HFF-Myc (cell line): ENCODE results near the gene SPSB1.

Source experiments
- DNase-seq: peaks from one replicate; pipeline ENCODE4 v3.0.0-alpha.2; 2011; ENCODE audit warnings: low read depth; ENCODE audit errors: extremely low read depth
- H3K4me3 ChIP-seq: replicated peaks from 2 replicates; pipeline ENCODE4 v1.5.1; 2011; ENCODE audit warnings: low read depth, mild to moderate bottlenecking, control low read depth, low read length
- TF ChIP-seq, protein P1 (sequence below): IDR thresholded peaks from 2 replicates; pipeline ENCODE4 v1.5.1; 2012; ENCODE audit warnings: mild to moderate bottlenecking, low read depth, low read length, control low read depth; ENCODE audit errors: missing control alignments

Gene SPSB1

DNA sequence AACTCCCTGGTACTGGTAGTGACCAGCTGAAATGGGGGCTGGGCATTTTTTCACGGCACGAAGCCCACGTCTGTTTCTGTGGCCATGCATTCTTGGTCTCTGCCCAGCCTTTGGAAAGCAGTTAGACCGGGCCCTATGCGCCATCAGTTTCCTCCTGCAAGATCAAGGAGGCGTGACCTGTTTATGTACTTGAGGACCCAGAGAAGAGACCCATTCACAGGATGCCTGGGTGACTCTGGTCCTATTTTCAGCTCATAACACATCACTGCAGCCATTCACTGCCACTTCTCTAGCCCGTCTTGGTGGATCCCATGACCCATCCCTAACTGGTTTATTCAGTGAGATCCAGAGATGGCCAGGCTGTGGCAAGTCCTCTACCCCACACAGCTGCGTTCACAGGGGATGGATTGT is 70.4 kb downstream of the SPSB1 start:
- H3K4me3 ChIP-seq: no peak overlapping the region
- no peak for DNase-seq
- TF ChIP-seq, protein P1, sequence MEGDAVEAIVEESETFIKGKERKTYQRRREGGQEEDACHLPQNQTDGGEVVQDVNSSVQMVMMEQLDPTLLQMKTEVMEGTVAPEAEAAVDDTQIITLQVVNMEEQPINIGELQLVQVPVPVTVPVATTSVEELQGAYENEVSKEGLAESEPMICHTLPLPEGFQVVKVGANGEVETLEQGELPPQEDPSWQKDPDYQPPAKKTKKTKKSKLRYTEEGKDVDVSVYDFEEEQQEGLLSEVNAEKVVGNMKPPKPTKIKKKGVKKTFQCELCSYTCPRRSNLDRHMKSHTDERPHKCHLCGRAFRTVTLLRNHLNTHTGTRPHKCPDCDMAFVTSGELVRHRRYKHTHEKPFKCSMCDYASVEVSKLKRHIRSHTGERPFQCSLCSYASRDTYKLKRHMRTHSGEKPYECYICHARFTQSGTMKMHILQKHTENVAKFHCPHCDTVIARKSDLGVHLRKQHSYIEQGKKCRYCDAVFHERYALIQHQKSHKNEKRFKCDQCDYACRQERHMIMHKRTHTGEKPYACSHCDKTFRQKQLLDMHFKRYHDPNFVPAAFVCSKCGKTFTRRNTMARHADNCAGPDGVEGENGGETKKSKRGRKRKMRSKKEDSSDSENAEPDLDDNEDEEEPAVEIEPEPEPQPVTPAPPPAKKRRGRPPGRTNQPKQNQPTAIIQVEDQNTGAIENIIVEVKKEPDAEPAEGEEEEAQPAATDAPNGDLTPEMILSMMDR: no peak

GRCh38 chr1:9366298-9366697 is 73.6 kb downstream of the SPSB1 start:
- no peak overlapping the region for H3K4me3 ChIP-seq
- TF ChIP-seq, protein P1: no peak
- DNase-seq: no peak

DNA sequence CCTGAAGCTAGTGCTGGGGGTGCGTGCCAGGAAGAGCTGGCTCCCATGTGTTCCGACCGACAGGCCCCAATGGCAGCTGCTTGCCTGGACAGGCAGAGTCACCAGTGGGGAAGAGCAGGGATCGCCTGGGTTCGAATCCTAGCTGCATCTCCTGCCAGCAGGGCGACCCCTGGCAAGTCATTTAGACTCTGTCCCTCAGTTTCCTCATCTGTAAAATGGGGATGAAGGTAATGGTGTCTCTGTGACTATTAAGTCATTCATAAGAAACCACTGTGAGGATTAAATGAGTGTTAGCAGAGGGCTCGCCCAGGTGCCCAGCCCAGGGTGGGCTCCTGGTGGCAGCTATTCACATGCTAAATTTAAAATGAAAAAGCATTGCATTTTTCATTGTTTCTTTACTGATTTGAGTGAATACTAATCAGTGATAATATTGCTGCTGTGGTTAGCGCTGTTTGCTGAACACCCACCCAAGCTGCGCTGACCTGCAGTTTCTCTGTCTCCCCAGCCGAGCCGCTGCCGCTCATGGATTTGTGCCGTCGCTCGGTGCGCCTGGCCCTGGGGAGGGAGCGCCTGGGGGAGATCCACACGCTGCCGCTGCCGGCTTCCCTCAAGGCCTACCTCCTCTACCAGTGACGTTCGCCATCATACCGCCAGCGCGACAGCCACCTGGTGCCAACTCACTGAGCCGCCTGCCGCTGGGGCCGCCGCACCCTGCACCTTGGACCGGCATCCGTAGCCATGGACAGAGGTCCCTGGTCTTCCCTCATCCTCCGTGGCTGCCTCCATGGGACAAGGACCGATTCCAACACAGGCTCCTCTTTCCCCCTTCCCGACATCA is 74.5 kb downstream of the SPSB1 start:
- DNase-seq: no peak
- TF ChIP-seq, protein P1: no peak
- no peak overlapping the region for H3K4me3 ChIP-seq

GRCh38 chr1:9367806-9368205 is 75.1 kb downstream of the SPSB1 start:
- no peak overlapping the region for H3K4me3 ChIP-seq
- TF ChIP-seq, protein P1: no peak
- no peak for DNase-seq

- no peak overlapping the region for H3K4me3 ChIP-seq
- no peak for DNase-seq
- TF ChIP-seq, protein P1: no peak
These were observed 75.7 kb downstream of the SPSB1 start for GRCh38 chr1:9368356-9368755.

GRCh38 chr1:9369964-9370788 is 77.5 kb downstream of the SPSB1 start:
- H3K4me3 ChIP-seq: no peak overlapping the region
- TF ChIP-seq, protein P1: no peak
- DNase-seq: no peak
